CD8-positive, alpha-beta memory T cell (primary cell): ENCODE results near the gene TUFT1. TPM values are rescaled to one million over a fixed set of nuclear protein-coding genes. Genes with fewer than 3 reads are reported as not detected.

Experiments used
- CTCF ChIA-PET: fragments of 350-600 bp; sonication (Branson Sonifier 250); formaldehyde crosslinking; loops from one replicate; lab custom pipeline; 2021; ENCODE audit warnings: antibody characterized with exemption; lab: Charles Lee
- POLR2A ChIA-PET: fragments of 350-600 bp; sonication (Branson Sonifier 250); formaldehyde crosslinking; loops from one replicate; lab custom pipeline; 2021; ENCODE audit warnings: antibody characterized with exemption; lab: Charles Lee
- DNase-seq, 5 donors: peaks; one replicate each; pipeline versions ENCODE4 v3.0.0 to v3.0.0-alpha.2; 2020 to 2022; ENCODE audit warnings: mixed read lengths in 1 of 5
- H3K27ac ChIP-seq: one replicate; pipeline ENCODE4 v1.7.0; 2013; ENCODE audit warnings: low read depth, mild to moderate bottlenecking, low read length, moderate library complexity
- H3K27me3 ChIP-seq: 2 replicates; pipeline ENCODE4 v1.7.0; 2013; ENCODE audit warnings: low read length, mild to moderate bottlenecking; ENCODE audit not compliant: insufficient read depth, poor library complexity, severe bottlenecking
- H3K36me3 ChIP-seq: 2 replicates; pipeline ENCODE4 v1.7.0; 2013; ENCODE audit warnings: mild to moderate bottlenecking, low read length, moderate library complexity; ENCODE audit not compliant: insufficient read depth
- H3K4me1 ChIP-seq: 2 replicates; pipeline ENCODE4 v1.7.0; 2013; ENCODE audit warnings: mild to moderate bottlenecking, low read length, moderate library complexity; ENCODE audit not compliant: insufficient read depth
- H3K4me3 ChIP-seq: 2 replicates; pipeline ENCODE4 v1.7.0; 2013; ENCODE audit warnings: mild to moderate bottlenecking, low read length
- H3K9me3 ChIP-seq: 2 replicates; pipeline ENCODE4 v1.7.0; 2013; ENCODE audit warnings: mild to moderate bottlenecking, low read length
- H3K27ac Mint-ChIP-seq, 8 donors: one replicate each; pipeline ENCODE4 v1.8.0; 2020 to 2021; ENCODE audit warnings: mixed read lengths in 8 of 8, mild to moderate bottlenecking in 6 of 8, inconsistent platforms in 3 of 8, moderate library complexity in 3 of 8
- H3K27me3 Mint-ChIP-seq, 2 donors: one replicate each; pipeline ENCODE4 v1.8.0; 2020 to 2021; ENCODE audit warnings: mixed read lengths in 2 of 2, mild to moderate bottlenecking in 1 of 2, moderate library complexity in 1 of 2
- H3K36me3 Mint-ChIP-seq, 3 donors: one replicate each; pipeline ENCODE4 v1.8.0; 2020 to 2021; ENCODE audit warnings: mixed read lengths in 3 of 3, inconsistent platforms in 1 of 3, mild to moderate bottlenecking in 1 of 3
- H3K4me1 Mint-ChIP-seq, 3 donors: one replicate each; pipeline ENCODE4 v1.8.0; 2020 to 2021; ENCODE audit warnings: mixed read lengths in 3 of 3, inconsistent platforms in 1 of 3, mild to moderate bottlenecking in 1 of 3
- H3K4me3 Mint-ChIP-seq, 7 donors: one replicate each; pipeline ENCODE4 v1.8.0; 2020 to 2021; ENCODE audit warnings: mixed read lengths in 7 of 7, mild to moderate bottlenecking in 6 of 7, moderate library complexity in 4 of 7, inconsistent platforms in 2 of 7
- H3K9me3 Mint-ChIP-seq, 5 donors: one replicate each; pipeline ENCODE4 v1.8.0; 2020 to 2022; ENCODE audit warnings: mixed read lengths in 5 of 5, mild to moderate bottlenecking in 3 of 5, moderate library complexity in 2 of 5, inconsistent platforms in 1 of 5
- polyA plus RNA-seq: library from polyadenylated mRNA; unstranded; fragments of 300-500 nt; fragmentation: Illumina TruSeq; gene quantifications from one replicate; pipeline ENCODE4 v1.2.3, GENCODE V29; 2021
- total RNA-seq, 2 experiments: library from RNA; stranded (reverse); gene quantifications; one replicate each; pipeline ENCODE4 v1.2.3, GENCODE V29; 2021

TUFT1 gene, protein sequence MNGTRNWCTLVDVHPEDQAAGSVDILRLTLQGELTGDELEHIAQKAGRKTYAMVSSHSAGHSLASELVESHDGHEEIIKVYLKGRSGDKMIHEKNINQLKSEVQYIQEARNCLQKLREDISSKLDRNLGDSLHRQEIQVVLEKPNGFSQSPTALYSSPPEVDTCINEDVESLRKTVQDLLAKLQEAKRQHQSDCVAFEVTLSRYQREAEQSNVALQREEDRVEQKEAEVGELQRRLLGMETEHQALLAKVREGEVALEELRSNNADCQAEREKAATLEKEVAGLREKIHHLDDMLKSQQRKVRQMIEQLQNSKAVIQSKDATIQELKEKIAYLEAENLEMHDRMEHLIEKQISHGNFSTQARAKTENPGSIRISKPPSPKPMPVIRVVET
- total RNA-seq, result 1 to 10 TPM; 2.0 to 2.3 TPM
- polyA plus RNA-seq, result 1.8 TPM

DNA sequence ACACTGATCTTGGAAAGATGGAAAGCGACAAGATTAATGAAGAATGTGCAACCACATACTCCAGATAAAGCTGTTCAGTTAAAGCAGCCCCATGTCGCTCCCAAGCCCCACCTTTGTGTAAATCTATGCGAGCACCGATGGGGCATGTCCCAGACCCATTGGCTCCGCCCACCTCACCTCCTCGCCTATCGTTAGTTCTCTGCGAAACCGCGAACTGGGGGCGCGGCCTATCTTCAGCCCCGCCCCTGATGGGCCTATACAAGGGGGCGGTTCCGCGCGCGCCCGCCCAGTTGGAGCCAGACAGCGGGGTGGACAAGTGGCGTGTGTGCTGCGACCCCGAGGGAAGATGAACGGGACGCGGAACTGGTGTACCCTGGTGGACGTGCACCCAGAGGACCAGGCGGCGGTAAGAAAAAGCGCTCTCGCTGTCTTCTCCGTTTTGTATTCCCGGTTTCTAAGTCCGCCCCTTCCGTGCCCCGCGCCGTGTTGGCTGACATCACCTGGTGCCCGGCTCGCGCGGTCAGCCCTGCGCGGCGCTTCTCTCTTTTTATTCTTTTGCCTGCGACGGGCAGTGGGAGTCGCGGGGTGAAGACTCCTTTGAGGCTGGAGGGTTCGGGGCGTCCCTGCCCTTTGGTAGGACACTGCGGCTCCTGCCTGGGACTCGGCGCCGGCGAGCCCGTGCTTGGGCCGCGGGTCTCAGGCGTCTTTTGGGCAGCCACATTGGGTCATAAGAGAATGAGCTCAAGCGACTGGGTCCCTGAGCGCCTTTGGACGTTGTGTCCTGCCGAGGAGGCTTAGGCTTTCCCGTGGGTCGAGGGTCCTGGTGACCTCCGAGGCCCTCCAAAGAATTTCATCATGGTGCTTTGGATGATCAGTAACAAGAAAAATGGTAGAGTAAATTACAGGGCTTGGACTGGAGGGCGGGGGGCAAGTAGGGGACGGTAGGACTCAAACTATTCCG, at the start of gene TUFT1:
TUFT1 (plus strand) TSS at position 289 of the 961 bp plus-strand sequence; CDS start at position 347, 58 bp downstream.
- ChIA-PET POLR2A (no interaction called here), CTCF (interaction anchor here (1.2 kb wide), 1 partner anchor 29 kb away, joined by 3 read pairs; the partner anchor contains the start of gene CGN)
- Histone ChIP-seq H3K36me3 (no peaks in the 10 kb centered on the region), H3K4me1 (peaks cover 17% of the 10 kb centered on the region), H3K27me3 (no peaks in the 10 kb centered on the region), H3K4me3 (peak within 1 kb of the TSS; percentile 82), H3K9me3 (no peaks in the 10 kb centered on the region), H3K27ac (peak within 1 kb of the TSS; percentile 62)
- Mint-ChIP-seq H3K9me3 (no peaks in the 10 kb centered on the region), H3K4me3 (peak within 1 kb of the TSS; percentile 90 to 98 (median 94)), H3K4me1 (peaks cover 23 to 26% (median 23%) of the 10 kb centered on the region in 3 donors), H3K36me3 (peaks cover 0 to 5% (median 0%) of the 10 kb centered on the region in 3 donors), H3K27ac (peak within 1 kb of the TSS; percentile 31 to 96 (median 90)), H3K27me3 (peaks cover 3 to 9% of the 10 kb centered on the region in 2 donors)
- peak; percentile 91 to 95 (median 92) for DNase-seq

DNA sequence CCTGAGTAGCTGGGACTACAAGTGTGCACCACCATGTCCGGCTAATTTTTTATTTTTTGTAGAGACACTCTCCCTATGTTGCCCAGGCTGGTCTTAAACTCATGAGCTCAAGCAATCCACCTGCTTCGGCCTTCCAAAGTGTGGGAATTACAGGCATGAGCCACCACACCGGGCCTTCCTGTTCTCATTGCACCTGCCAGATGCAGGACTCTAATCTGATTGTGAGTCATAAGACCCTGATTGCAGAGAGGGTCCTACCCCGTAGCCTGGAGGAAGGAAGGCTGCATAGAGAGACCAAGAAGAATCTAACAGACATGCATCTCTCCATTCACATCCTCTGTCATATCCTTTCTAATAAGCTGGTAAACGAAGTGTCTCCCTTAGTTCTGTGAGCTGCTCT, 48.5 kb upstream of the TUFT1 start:
- ChIA-PET CTCF (no interaction called here), POLR2A (interaction anchor here (0.5 kb wide), 1 partner anchor 1231 kb away, joined by 3 read pairs; no protein-coding TSS in a partner anchor)
- peaks cover 2 to 4% of the 10 kb centered on the region in 2 donors for H3K27me3 Mint-ChIP-seq
- no peaks in the 10 kb centered on the region for H3K36me3 Mint-ChIP-seq
- Histone ChIP-seq H3K27me3 (no peaks in the 10 kb centered on the region), H3K9me3 (no peaks in the 10 kb centered on the region), H3K4me1 (no peaks in the 10 kb centered on the region), H3K4me3 (no peak overlapping the region), H3K36me3 (no peaks in the 10 kb centered on the region), H3K27ac (no peak overlapping the region)
- H3K4me1 Mint-ChIP-seq, result no peaks in the 10 kb centered on the region
- H3K9me3 Mint-ChIP-seq, result no peaks in the 10 kb centered on the region
- no peak for DNase-seq
- no peak overlapping the region for H3K27ac Mint-ChIP-seq
- H3K4me3 Mint-ChIP-seq, result no peak overlapping the region

DNA sequence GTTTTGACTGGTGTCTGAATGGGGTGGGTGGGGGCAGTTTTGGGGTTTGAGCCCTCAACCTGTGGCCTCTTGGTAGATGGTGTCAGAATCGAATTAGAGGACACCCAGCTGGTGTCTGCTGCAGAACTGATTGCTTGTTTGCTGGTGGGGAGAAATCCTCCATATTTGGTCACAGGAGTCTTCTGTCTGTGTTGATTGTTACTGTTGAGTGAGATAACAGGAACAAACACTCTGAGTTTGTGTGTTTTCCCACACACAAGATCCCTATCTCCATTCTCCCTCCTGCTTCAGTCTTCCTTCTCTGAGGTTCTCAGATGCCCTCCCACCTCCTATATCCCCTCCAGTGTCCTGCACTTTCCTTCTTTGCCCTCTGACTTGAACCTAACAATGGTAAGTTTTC, 48.0 kb upstream of the TUFT1 start:
- Mint-ChIP-seq H3K27me3 (peaks cover 2 to 4% of the 10 kb centered on the region in 2 donors), H3K36me3 (no peaks in the 10 kb centered on the region), H3K9me3 (no peaks in the 10 kb centered on the region), H3K4me3 (no peak overlapping the region), H3K27ac (no peak overlapping the region), H3K4me1 (no peaks in the 10 kb centered on the region)
- no peaks in the 10 kb centered on the region for H3K9me3 ChIP-seq
- no peaks in the 10 kb centered on the region for H3K27me3 ChIP-seq
- H3K36me3 ChIP-seq, result no peaks in the 10 kb centered on the region
- H3K4me1 ChIP-seq, result no peaks in the 10 kb centered on the region
- no peak overlapping the region for H3K27ac ChIP-seq
- DNase-seq, result no peak
- ChIA-PET CTCF (no interaction called here), POLR2A (interaction anchor here (0.5 kb wide), 1 partner anchor 1231 kb away, joined by 3 read pairs; no protein-coding TSS in a partner anchor)
- no peak overlapping the region for H3K4me3 ChIP-seq

DNA sequence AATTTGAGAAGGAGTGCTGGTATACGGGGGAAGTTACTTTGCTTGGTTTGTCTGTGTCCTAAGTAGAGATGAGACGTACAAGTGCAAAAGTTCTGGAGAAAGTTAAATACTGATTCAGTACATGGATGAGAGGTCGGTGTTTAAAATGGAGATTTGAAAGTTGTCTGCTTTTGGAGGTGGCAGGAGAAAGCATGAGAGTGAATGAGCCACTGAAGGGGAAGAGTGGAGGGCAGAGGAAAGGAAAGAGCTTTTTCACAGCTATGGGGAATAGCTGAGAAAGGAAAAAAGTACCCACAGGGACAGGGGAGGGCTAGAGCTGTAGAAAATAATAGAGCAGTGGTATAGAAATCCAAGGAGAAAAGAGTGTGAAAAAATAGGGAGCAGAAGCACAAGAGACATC, 47.1 kb upstream of the TUFT1 start:
- no peaks in the 10 kb centered on the region for H3K9me3 Mint-ChIP-seq
- H3K36me3 Mint-ChIP-seq, result no peaks in the 10 kb centered on the region
- H3K4me3 Mint-ChIP-seq, result no peak overlapping the region
- peak overlapping the region in 1 of 8 donors; percentile 24 for H3K27ac Mint-ChIP-seq
- CTCF ChIA-PET, result no interaction called here
- Histone ChIP-seq H3K4me3 (no peak overlapping the region), H3K27ac (no peak overlapping the region), H3K4me1 (no peaks in the 10 kb centered on the region), H3K9me3 (no peaks in the 10 kb centered on the region), H3K36me3 (no peaks in the 10 kb centered on the region), H3K27me3 (no peaks in the 10 kb centered on the region)
- POLR2A ChIA-PET, result no interaction called here
- peaks cover 2 to 4% of the 10 kb centered on the region in 2 donors for H3K27me3 Mint-ChIP-seq
- H3K4me1 Mint-ChIP-seq, result no peaks in the 10 kb centered on the region
- DNase-seq, result no peak

DNA sequence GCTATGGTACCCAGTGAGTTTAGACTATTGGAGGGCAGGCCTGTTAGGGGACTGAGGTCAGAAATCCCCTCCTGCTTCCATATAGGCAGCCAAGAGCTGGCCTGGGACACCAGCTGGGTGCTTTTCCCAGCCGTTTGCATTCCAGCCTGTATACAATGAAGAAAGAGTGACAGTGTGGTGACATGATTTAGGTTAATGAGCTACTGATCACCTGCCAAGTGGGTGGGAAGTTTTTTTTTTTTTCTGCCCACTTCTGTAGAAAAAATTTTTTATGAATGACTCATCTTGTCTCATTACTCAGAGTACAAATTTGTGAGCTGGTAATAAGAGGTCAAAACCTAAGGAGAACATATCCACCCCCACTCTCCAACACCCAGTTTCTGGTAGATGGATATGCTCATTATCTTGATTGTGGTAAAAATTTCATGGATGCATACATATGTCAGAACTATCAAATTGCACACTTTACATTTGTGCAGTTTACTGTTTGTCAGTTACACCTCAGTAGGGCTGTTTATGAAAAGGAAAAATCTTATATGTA, 45.3 kb upstream of the TUFT1 start:
- no peak overlapping the region for H3K27ac Mint-ChIP-seq
- no peaks in the 10 kb centered on the region for H3K4me1 ChIP-seq
- POLR2A ChIA-PET, result interaction anchor here (0.6 kb wide), 2 partner anchors 28 to 29 kb away, joined by 5 to 6 read pairs; no protein-coding TSS in a partner anchor
- no peaks in the 10 kb centered on the region for H3K36me3 Mint-ChIP-seq
- no peak overlapping the region for H3K27ac ChIP-seq
- no peaks in the 10 kb centered on the region for H3K4me1 Mint-ChIP-seq
- no peaks in the 10 kb centered on the region for H3K9me3 ChIP-seq
- H3K27me3 ChIP-seq, result no peaks in the 10 kb centered on the region
- DNase-seq, result no peak
- CTCF ChIA-PET, result interaction anchor here (1.2 kb wide), 1 partner anchor 17 kb away, joined by 3 read pairs; no protein-coding TSS in a partner anchor
- H3K4me3 ChIP-seq, result no peak overlapping the region
- no peaks in the 10 kb centered on the region for H3K9me3 Mint-ChIP-seq
- no peaks in the 10 kb centered on the region for H3K36me3 ChIP-seq
- H3K4me3 Mint-ChIP-seq, result no peak overlapping the region
- peaks cover 1 to 4% of the 10 kb centered on the region in 2 donors for H3K27me3 Mint-ChIP-seq

DNA sequence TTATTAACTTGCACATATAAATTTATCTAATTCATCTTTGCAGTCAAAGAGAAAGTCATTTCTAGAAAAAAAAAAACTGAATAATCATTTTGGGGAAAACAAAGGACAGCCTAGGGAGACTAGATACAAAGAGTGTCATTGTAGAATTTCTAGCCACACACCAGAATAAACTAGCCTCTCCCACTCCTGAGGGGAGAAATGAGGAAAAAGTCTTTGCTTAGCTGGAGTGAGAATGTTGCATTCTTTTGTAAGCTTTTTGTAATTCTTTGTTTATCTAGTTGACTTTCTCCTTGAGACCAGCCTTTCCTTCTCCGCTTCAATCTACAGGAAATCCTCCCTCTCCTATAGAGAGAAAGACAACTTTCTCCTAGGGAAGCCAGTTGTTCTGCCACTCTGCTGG, 44.8 kb upstream of the TUFT1 start:
- no peaks in the 10 kb centered on the region for H3K4me1 ChIP-seq
- Mint-ChIP-seq H3K36me3 (no peaks in the 10 kb centered on the region), H3K4me1 (no peaks in the 10 kb centered on the region), H3K9me3 (no peaks in the 10 kb centered on the region), H3K4me3 (no peak overlapping the region), H3K27me3 (peaks cover 1 to 4% of the 10 kb centered on the region in 2 donors), H3K27ac (no peak overlapping the region)
- no peaks in the 10 kb centered on the region for H3K36me3 ChIP-seq
- ChIA-PET CTCF (interaction anchor here (1.2 kb wide), 1 partner anchor 18 kb away, joined by 3 read pairs; no protein-coding TSS in a partner anchor), POLR2A (no interaction called here)
- no peak overlapping the region for H3K27ac ChIP-seq
- no peaks in the 10 kb centered on the region for H3K9me3 ChIP-seq
- DNase-seq, result no peak
- H3K4me3 ChIP-seq, result no peak overlapping the region
- H3K27me3 ChIP-seq, result no peaks in the 10 kb centered on the region

DNA sequence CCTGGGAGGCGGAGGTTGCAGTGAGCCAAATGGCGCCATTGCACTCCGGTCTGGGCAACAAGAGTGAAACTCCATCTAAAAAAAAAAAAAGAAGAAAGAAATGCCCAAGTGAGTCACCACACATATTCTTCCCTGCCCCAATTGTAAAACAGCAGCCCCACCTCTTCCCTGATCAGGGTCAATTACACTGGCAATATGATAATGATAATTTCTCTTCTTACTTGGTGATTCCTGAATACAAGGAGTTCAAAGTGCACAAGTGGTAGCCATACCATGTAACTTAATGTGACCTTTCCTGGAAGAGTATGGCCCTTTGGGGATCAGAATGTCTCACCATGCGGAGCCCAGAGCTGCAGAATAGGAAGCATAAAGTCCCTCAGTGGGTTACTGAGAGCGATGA, 40.7 kb upstream of the TUFT1 start:
- H3K4me1 Mint-ChIP-seq, result no peaks in the 10 kb centered on the region
- no peak overlapping the region for H3K4me3 Mint-ChIP-seq
- no peaks in the 10 kb centered on the region for H3K9me3 ChIP-seq
- no peak overlapping the region for H3K4me3 ChIP-seq
- H3K36me3 Mint-ChIP-seq, result no peaks in the 10 kb centered on the region
- H3K4me1 ChIP-seq, result no peaks in the 10 kb centered on the region
- no peaks in the 10 kb centered on the region for H3K36me3 ChIP-seq
- POLR2A ChIA-PET, result no interaction called here
- no peak for DNase-seq
- H3K27me3 ChIP-seq, result no peaks in the 10 kb centered on the region
- CTCF ChIA-PET, result no interaction called here
- no peak overlapping the region for H3K27ac ChIP-seq
- no peaks in the 10 kb centered on the region for H3K9me3 Mint-ChIP-seq
- H3K27ac Mint-ChIP-seq, result no peak overlapping the region
- peaks cover 0 to 1% of the 10 kb centered on the region in 2 donors for H3K27me3 Mint-ChIP-seq
